ENCODE results near the gene RPL38.

GRCh38 chr17:74177018-74177450 lies 26.4 kb upstream of the RPL38 start:
- TF ChIP-seq POLR2A (IDR thresholded peaks at IDR 0.05; ENCODE audit: low read length) = no peak
- TF ChIP-seq GATA1 (IDR thresholded peaks at IDR 0.05; ENCODE audit: low read depth, low read length) = no peak
